ENCODE measurements around the gene MDM2. TPM values are rescaled to one million over a fixed set of nuclear protein-coding genes. Genes with fewer than 3 reads are reported as not detected.

The MDM2 gene
- 71.6 and 196 TPM in 2 replicates for total RNA-seq

- peak; percentile 93 for DNase-seq (ENCODE audit: low read depth in 2 of 2)
Observed at GRCh38 chr12:68807576-68808387, at the start of gene MDM2. Gene MDM2, plus strand, starts transcription at chr12:68808177. Its CDS starts 301 bp downstream, at chr12:68808478.

GRCh38 chr12:68759852-68760251 lies 48.1 kb upstream of the MDM2 start:
- DNase-seq (ENCODE audit: low read depth in 2 of 2), result no peak

GRCh38 chr12:68760806-68761441 lies 47.1 kb upstream of the MDM2 start:
- no peak for DNase-seq (ENCODE audit: low read depth in 2 of 2)

GRCh38 chr12:68761442-68761812 lies 46.5 kb upstream of the MDM2 start:
- DNase-seq (ENCODE audit: low read depth in 2 of 2), result no peak

- DNase-seq (ENCODE audit: low read depth in 2 of 2), result no peak
Observed at GRCh38 chr12:68761901-68762630, 45.9 kb upstream of the MDM2 start.

- no peak for DNase-seq (ENCODE audit: low read depth in 2 of 2)
Observed at GRCh38 chr12:68762691-68763090, 45.3 kb upstream of the MDM2 start.

- no peak for DNase-seq (ENCODE audit: low read depth in 2 of 2)
Observed at GRCh38 chr12:68765696-68766095, 42.3 kb upstream of the MDM2 start.

GRCh38 chr12:68766646-68767045 lies 41.3 kb upstream of the MDM2 start:
- DNase-seq (ENCODE audit: low read depth in 2 of 2), result no peak

GRCh38 chr12:68767191-68767590 lies 40.8 kb upstream of the MDM2 start:
- DNase-seq (ENCODE audit: low read depth in 2 of 2), result no peak

GRCh38 chr12:68768431-68768939 lies 39.5 kb upstream of the MDM2 start:
- no peak for DNase-seq (ENCODE audit: low read depth in 2 of 2)

GRCh38 chr12:68769941-68770340 lies 38.0 kb upstream of the MDM2 start:
- no peak for DNase-seq (ENCODE audit: low read depth in 2 of 2)

GRCh38 chr12:68771223-68771925 lies 36.6 kb upstream of the MDM2 start:
- no peak for DNase-seq (ENCODE audit: low read depth in 2 of 2)

GRCh38 chr12:68772714-68773113 lies 35.3 kb upstream of the MDM2 start:
- peak; percentile 15 to 19 for DNase-seq (ENCODE audit: low read depth in 2 of 2)

- DNase-seq (ENCODE audit: low read depth in 2 of 2), result no peak
Observed at GRCh38 chr12:68773582-68773981, 34.4 kb upstream of the MDM2 start.

GRCh38 chr12:68775121-68775630 lies 32.8 kb upstream of the MDM2 start:
- no peak for DNase-seq (ENCODE audit: low read depth in 2 of 2)

GRCh38 chr12:68776976-68777610 lies 30.9 kb upstream of the MDM2 start:
- no peak for DNase-seq (ENCODE audit: low read depth in 2 of 2)

GRCh38 chr12:68779280-68779679 lies 28.7 kb upstream of the MDM2 start:
- DNase-seq (ENCODE audit: low read depth in 2 of 2), result no peak

GRCh38 chr12:68780731-68781130 lies 27.2 kb upstream of the MDM2 start:
- no peak for DNase-seq (ENCODE audit: low read depth in 2 of 2)

GRCh38 chr12:68781728-68782127 lies 26.2 kb upstream of the MDM2 start:
- DNase-seq (ENCODE audit: low read depth in 2 of 2), result no peak

GRCh38 chr12:68784015-68784414 lies 24.0 kb upstream of the MDM2 start:
- DNase-seq (ENCODE audit: low read depth in 2 of 2), result no peak

GRCh38 chr12:68785358-68785757 lies 22.6 kb upstream of the MDM2 start:
- peak in 1 of 2 donors; percentile 30 for DNase-seq (ENCODE audit: low read depth in 2 of 2)

All from lung microvascular endothelial cell (primary cell).